Cardiac muscle cell (in vitro differentiated cells and primary cell): ENCODE data around the gene TCF4. TPM values are rescaled to one million over a fixed set of nuclear protein-coding genes. Genes with fewer than 3 reads are reported as not detected.

Experiments used
- DNase-seq, 2 donors: peaks; one replicate each; pipeline versions ENCODE4 v3.0.0 to v3.0.0-alpha.2; 2010 to 2017; ENCODE audit warnings: low read depth in 1 of 2, low spot score in 1 of 2
- H3K27ac ChIP-seq: fragments of 200-600 bp; sonication (generic); 2 replicates; pipeline ENCODE4 v1.5.1; 2016
- H3K27me3 ChIP-seq: fragments of 200-600 bp; sonication (generic); 2 replicates; pipeline ENCODE4 v1.6.0; 2016; ENCODE audit warnings: control low read depth
- H3K36me3 ChIP-seq: fragments of 200-600 bp; sonication (generic); 2 replicates; pipeline ENCODE4 v1.5.1; 2016; ENCODE audit warnings: control low read depth
- H3K4me1 ChIP-seq: fragments of 200-600 bp; sonication (generic); 2 replicates; pipeline ENCODE4 v1.8.1; 2017; ENCODE audit warnings: low read depth, mild to moderate bottlenecking, mixed run types
- H3K4me3 ChIP-seq: fragments of 200-600 bp; sonication (generic); 2 replicates; pipeline ENCODE4 v1.5.1; 2016; ENCODE audit warnings: mild to moderate bottlenecking
- H3K9me3 ChIP-seq: fragments of 200-600 bp; sonication (generic); 2 replicates; pipeline ENCODE4 v1.5.1; 2017; ENCODE audit warnings: low read depth, mild to moderate bottlenecking, control low read depth
- polyA plus RNA-seq: library from polyadenylated mRNA; unstranded; fragments of >200 nt; fragmentation: Nextera tagmentation; extraction: Ambion mirVana; gene quantifications from 2 replicates; pipeline ENCODE4 v1.2.1, GENCODE V29; 2016
- total RNA-seq: library from RNA; depleted of rRNA; stranded (reverse); fragments of >200 nt; gene quantifications from 2 replicates; pipeline ENCODE4 v1.2.3, GENCODE V29; 2016
- TF ChIP-seq, protein P1 (sequence below): IDR thresholded peaks from 2 replicates; pipeline ENCODE4 v1.5.1; 2012; ENCODE audit warnings: low read depth, mild to moderate bottlenecking, low read length

Gene TCF4
- total and polyA plus RNA-seq, 2 experiments from 2014 or later: 38.3 to 59.2 TPM

DNA sequence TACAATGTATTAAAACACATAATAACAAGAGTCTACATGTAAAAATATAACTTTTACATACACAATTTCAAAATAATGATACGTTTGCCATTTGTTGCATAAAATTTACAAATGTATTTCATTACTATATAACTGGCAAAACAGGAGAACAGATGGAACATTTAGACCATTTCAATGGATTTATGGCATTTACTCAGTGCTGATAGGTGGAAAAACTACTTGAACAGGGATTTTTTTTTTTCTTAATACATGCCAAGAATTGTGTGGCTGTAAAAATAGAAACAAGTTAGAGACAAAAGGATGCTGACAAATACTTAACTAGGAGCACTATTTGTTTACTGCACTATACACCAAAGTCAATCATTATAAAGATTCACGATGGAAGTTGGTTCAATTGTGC, 361.9 kb downstream of the TCF4 start:
- Histone ChIP-seq H3K27ac (no peak overlapping the region), H3K4me1 (no peaks in the 10 kb centered on the region), H3K4me3 (no peak overlapping the region), H3K27me3 (no peaks in the 10 kb centered on the region), H3K9me3 (no peaks in the 10 kb centered on the region), H3K36me3 (peaks cover 8% of the 10 kb centered on the region)
- no peak for DNase-seq
- TF ChIP-seq, protein P1, sequence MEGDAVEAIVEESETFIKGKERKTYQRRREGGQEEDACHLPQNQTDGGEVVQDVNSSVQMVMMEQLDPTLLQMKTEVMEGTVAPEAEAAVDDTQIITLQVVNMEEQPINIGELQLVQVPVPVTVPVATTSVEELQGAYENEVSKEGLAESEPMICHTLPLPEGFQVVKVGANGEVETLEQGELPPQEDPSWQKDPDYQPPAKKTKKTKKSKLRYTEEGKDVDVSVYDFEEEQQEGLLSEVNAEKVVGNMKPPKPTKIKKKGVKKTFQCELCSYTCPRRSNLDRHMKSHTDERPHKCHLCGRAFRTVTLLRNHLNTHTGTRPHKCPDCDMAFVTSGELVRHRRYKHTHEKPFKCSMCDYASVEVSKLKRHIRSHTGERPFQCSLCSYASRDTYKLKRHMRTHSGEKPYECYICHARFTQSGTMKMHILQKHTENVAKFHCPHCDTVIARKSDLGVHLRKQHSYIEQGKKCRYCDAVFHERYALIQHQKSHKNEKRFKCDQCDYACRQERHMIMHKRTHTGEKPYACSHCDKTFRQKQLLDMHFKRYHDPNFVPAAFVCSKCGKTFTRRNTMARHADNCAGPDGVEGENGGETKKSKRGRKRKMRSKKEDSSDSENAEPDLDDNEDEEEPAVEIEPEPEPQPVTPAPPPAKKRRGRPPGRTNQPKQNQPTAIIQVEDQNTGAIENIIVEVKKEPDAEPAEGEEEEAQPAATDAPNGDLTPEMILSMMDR: no peak

DNA sequence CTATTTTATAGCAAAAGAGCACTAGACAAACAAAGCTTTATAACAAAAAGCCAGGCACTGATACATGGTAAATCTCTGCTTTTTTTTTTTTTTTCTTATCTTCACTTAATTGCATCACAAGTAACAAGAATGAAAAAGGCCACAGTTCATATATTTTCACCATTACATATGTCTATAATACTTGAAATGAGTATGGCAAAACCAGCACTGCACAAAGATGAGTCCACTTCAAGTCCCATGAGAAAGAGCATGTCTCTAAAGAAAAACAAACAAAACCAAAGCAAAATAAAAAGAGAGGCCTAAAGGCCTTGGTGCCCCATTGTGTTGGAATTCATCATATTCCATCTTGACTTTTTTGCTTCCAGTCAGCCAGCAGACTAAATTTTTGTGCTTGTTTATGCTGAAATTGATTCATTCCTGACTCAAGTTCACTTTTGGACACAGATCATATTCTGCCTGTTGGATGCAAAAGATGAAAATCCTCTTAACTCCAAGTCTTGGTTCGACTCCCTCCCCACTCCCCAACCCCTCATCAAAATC, 363.8 kb downstream of the TCF4 start:
- no peak overlapping the region for H3K27ac ChIP-seq
- DNase-seq: no peak
- TF ChIP-seq, protein P1: no peak
- no peak overlapping the region for H3K4me3 ChIP-seq
- H3K9me3 ChIP-seq: no peaks in the 10 kb centered on the region
- H3K4me1 ChIP-seq: no peaks in the 10 kb centered on the region
- H3K36me3 ChIP-seq: peaks cover 8% of the 10 kb centered on the region
- H3K27me3 ChIP-seq: no peaks in the 10 kb centered on the region

DNA sequence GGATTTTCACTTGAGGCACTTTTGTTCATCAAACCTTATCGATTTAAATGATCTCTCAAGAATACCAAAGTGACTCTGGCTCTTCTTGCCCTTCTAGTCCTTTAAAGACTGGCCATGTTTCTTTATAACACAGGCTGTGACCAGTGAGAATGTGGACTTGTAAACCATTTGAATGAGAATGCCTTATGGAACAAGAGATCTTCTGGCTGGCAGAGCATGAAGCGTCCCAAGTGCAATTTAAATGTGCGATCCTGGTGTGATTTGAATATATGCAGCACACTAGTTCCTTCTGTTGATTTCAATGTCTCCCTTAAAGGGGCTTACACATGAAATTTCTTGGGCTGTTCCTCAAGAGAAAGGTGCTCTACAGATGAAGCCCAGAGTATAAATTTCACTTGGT, 366.4 kb downstream of the TCF4 start:
- no peak overlapping the region for H3K4me3 ChIP-seq
- no peaks in the 10 kb centered on the region for H3K9me3 ChIP-seq
- no peaks in the 10 kb centered on the region for H3K36me3 ChIP-seq
- H3K4me1 ChIP-seq: no peaks in the 10 kb centered on the region
- no peak overlapping the region for H3K27ac ChIP-seq
- H3K27me3 ChIP-seq: no peaks in the 10 kb centered on the region
- DNase-seq: no peak
- TF ChIP-seq, protein P1: no peak

DNA sequence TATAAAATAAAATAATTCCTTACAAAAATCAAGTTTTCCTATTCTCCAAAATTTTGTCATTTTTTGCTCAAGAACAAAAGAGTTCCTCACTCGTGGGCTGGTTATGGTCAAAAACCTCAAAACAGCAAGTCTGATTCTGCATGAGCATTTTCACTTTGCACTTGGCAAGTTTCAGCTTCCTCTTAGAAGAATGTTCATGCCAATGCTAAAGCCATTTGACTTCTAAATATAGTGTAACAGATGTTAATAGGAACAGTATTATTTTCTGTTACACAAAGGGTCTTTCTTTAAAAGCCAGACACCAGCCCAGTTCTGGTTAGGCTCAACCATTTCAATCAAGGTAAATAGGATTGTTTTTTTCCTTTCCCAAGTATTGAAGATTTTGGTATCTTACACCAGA, 367.5 kb downstream of the TCF4 start:
- no peak for DNase-seq

DNA sequence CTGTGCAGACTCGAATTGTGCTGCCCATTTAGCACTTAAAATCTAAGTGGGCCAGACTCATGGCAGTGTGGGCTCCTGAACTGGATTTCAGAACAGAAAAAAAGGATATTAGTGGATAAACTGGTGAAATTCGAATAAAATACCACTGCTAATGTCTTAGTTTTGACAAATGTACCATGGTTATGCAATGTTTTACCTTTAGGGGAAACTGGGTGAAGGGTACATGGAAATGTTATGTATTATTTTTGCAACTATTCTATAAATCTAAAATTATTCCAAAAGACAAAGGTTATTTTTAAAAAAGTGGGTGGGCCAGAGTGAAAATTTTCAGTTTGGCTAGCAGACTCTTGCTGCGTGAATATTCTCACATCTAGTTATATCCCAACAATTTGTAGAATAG, 368.2 kb downstream of the TCF4 start:
- DNase-seq: no peak
- no peaks in the 10 kb centered on the region for H3K9me3 ChIP-seq
- TF ChIP-seq, protein P1: no peak
- H3K4me1 ChIP-seq: no peaks in the 10 kb centered on the region
- no peaks in the 10 kb centered on the region for H3K27me3 ChIP-seq
- no peaks in the 10 kb centered on the region for H3K36me3 ChIP-seq
- no peak overlapping the region for H3K4me3 ChIP-seq
- H3K27ac ChIP-seq: no peak overlapping the region

More for the DNA sequence above, 367.5 kb downstream of the TCF4 start:
- Histone ChIP-seq H3K27me3 (no peaks in the 10 kb centered on the region), H3K9me3 (no peaks in the 10 kb centered on the region), H3K4me3 (no peak overlapping the region), H3K4me1 (no peaks in the 10 kb centered on the region), H3K36me3 (no peaks in the 10 kb centered on the region), H3K27ac (no peak overlapping the region)
- TF ChIP-seq, protein P1: no peak
